GM23248 (cell line): ENCODE measurements around the gene CTDSP1. TPM values are rescaled to one million over a fixed set of nuclear protein-coding genes. Genes with fewer than 3 reads are reported as not detected.
A peak's percentile ranks its signal among the peaks of the same experiment; 100 is the strongest.

Source experiments
- DNase-seq: peaks from one replicate; pipeline ENCODE4 v3.0.0-alpha.2; 2015
- H2AFZ ChIP-seq: fragments of 200-600 bp; sonication (generic); 2 replicates; pipeline ENCODE4 v1.6.1; 2016; ENCODE audit warnings: antibody characterized with exemption
- H3F3A ChIP-seq: fragments of 200-600 bp; sonication (generic); 2 replicates; pipeline ENCODE4 v1.6.1; 2016; ENCODE audit warnings: mild to moderate bottlenecking, antibody characterized with exemption, mixed run types; ENCODE audit not compliant: insufficient read depth
- H3K27ac ChIP-seq: fragments of 200-600 bp; sonication (generic); 2 replicates; pipeline ENCODE4 v1.5.1; 2016; ENCODE audit warnings: mild to moderate bottlenecking
- H3K27me3 ChIP-seq: fragments of 200-600 bp; sonication (generic); replicated peaks from 2 replicates; pipeline ENCODE4 v1.6.1; 2016; ENCODE audit warnings: mild to moderate bottlenecking; ENCODE audit not compliant: insufficient read depth
- H3K36me3 ChIP-seq: fragments of 200-600 bp; sonication (generic); 2 replicates; pipeline ENCODE4 v1.6.1; 2016; ENCODE audit warnings: low read depth, mild to moderate bottlenecking
- H3K4me1 ChIP-seq: fragments of 200-600 bp; sonication (generic); 2 replicates; pipeline ENCODE4 v1.6.1; 2016; ENCODE audit warnings: mild to moderate bottlenecking; ENCODE audit not compliant: insufficient read depth
- H3K4me2 ChIP-seq: fragments of 200-600 bp; sonication (generic); one replicate; pipeline ENCODE4 v1.6.1; 2016; ENCODE audit warnings: mild to moderate bottlenecking; ENCODE audit not compliant: unreplicated experiment
- H3K4me3 ChIP-seq: fragments of 200-600 bp; sonication (generic); 2 replicates; pipeline ENCODE4 v1.5.1; 2016; ENCODE audit warnings: mild to moderate bottlenecking
- H3K79me2 ChIP-seq: fragments of 200-600 bp; sonication (generic); 2 replicates; pipeline ENCODE4 v1.6.1; 2016; ENCODE audit warnings: mild to moderate bottlenecking; ENCODE audit not compliant: insufficient read depth
- H3K9ac ChIP-seq: fragments of 200-600 bp; sonication (generic); 2 replicates; pipeline ENCODE4 v1.6.1; 2016; ENCODE audit warnings: mild to moderate bottlenecking
- H3K9me2 ChIP-seq: fragments of 200-600 bp; sonication (generic); 2 replicates; pipeline ENCODE4 v1.6.1; 2016; ENCODE audit warnings: mixed run types, mild to moderate bottlenecking, moderate library complexity; ENCODE audit not compliant: insufficient read depth
- H3K9me3 ChIP-seq: fragments of 200-600 bp; sonication (generic); one replicate; pipeline ENCODE4 v1.6.1; 2017; ENCODE audit warnings: low read depth
- H4K20me1 ChIP-seq: fragments of 200-600 bp; sonication (generic); 2 replicates; pipeline ENCODE4 v1.6.0; 2016; ENCODE audit not compliant: insufficient read depth
- EZH2 ChIP-seq: fragments of 200-600 bp; sonication (generic); IDR thresholded peaks from 2 replicates; pipeline ENCODE4 v1.6.1; 2018; ENCODE audit warnings: antibody characterized with exemption, mild to moderate bottlenecking; ENCODE audit not compliant: insufficient read depth, poor library complexity, severe bottlenecking
- EZH2phosphoT487 ChIP-seq: fragments of 200-600 bp; sonication (generic); IDR thresholded peaks from 2 replicates; pipeline ENCODE4 v1.6.1; 2018; ENCODE audit warnings: antibody characterized with exemption, moderate library complexity, mild to moderate bottlenecking, low read depth; ENCODE audit not compliant: insufficient read depth
- WGBS, 2 experiments: methylation state at CpG; one replicate each; pipeline ENCODE4 v1.1.6; 2015 to 2017; ENCODE audit warnings: low lambda C conversion rate in 2 of 2, low coverage in 1 of 2; ENCODE audit errors: missing lambda C conversion rate in 2 of 2; 5-methylcytosine and 5-hydroxymethylcytosine counted together
- in situ Hi-C: fragments of 300-500 bp; cut with MboI; formaldehyde crosslinking; loops from 2 replicates; pipeline ENCODE4 v1.15.0; 2020
- polyA plus RNA-seq: library from polyadenylated mRNA; unstranded; fragments of >200 nt; fragmentation: Nextera tagmentation; extraction: Ambion mirVana; gene quantifications from 2 replicates; pipeline ENCODE4 v1.2.1, GENCODE V29; 2016
- total RNA-seq: library from RNA; depleted of rRNA; stranded (reverse); fragments of >200 nt; shearing (Covaris generic); gene quantifications from 2 replicates; pipeline ENCODE4 v1.2.3, GENCODE V29; 2014

CTDSP1 gene
- total and polyA plus RNA-seq, 2 experiments from 2014 or later = 28.5 to 119 TPM

DNA sequence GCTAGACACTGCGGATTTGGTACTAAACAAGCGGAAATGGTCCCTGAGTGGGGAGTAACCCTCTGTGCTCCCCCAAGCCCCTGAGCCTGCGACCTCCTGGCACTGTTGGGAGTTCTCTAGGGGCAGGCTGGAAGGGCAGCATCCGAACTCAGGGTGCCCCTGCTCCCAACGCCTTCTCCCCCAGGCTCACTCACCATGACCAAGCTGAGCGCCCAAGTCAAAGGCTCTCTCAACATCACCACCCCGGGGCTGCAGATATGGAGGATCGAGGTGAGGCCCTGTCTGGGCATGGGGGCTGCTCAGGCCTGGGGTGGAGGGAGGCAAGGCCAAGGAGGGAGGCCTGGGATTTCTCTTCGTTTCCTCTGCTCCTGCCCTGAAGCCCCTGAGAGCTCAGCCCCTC is 23.9 kb downstream of the CTDSP1 start:
- no peak overlapping the region for H3K9ac ChIP-seq
- no peak overlapping the region for H3K27ac ChIP-seq
- H2AFZ ChIP-seq = no peak overlapping the region
- no peaks in the 10 kb centered on the region for H3K4me1 ChIP-seq
- H3K4me2 ChIP-seq = no peak overlapping the region
- no peaks in the 10 kb centered on the region for H4K20me1 ChIP-seq
- no peak for DNase-seq
- in situ Hi-C loops = no loop called here
- WGBS, 2 experiments = 75 to 76% methylated on average over 9 of the region's 9 CpGs
- H3K4me3 ChIP-seq = no peak overlapping the region
- H3K9me2 ChIP-seq = no peaks in the 10 kb centered on the region
- no peaks in the 10 kb centered on the region for H3F3A ChIP-seq
- H3K79me2 ChIP-seq = no peaks in the 10 kb centered on the region
- no peak for TF ChIP-seq EZH2
- no peak for TF ChIP-seq EZH2phosphoT487
- H3K36me3 ChIP-seq = no peaks in the 10 kb centered on the region
- no peaks in the 10 kb centered on the region for H3K9me3 ChIP-seq
- no peaks in the 10 kb centered on the region for H3K27me3 ChIP-seq

DNA sequence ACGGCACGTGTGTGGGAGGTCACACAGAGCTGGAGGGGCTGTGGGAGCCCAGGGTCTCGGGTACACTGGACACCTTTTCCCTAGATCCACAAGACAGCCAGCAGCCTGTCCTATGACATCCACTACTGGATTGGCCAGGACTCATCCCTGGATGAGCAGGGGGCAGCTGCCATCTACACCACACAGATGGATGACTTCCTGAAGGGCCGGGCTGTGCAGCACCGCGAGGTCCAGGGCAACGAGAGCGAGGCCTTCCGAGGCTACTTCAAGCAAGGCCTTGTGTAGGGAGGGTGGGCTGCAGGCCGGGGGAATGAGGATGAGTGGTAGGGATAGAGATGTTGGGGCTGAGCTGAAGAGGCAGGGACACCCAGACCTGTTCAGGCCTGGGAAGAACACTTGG is 25.9 kb downstream of the CTDSP1 start:
- DNase-seq = no peak
- no peak for TF ChIP-seq EZH2
- no peak for TF ChIP-seq EZH2phosphoT487
- H3K4me2 ChIP-seq = no peak overlapping the region
- no peak overlapping the region for H2AFZ ChIP-seq
- H3K9ac ChIP-seq = no peak overlapping the region
- H3K9me3 ChIP-seq = no peaks in the 10 kb centered on the region
- H3K9me2 ChIP-seq = no peaks in the 10 kb centered on the region
- WGBS, 2 experiments = 63 to 74% methylated on average over 10 of the region's 10 CpGs
- in situ Hi-C loops = no loop called here
- H3K36me3 ChIP-seq = no peaks in the 10 kb centered on the region
- no peaks in the 10 kb centered on the region for H4K20me1 ChIP-seq
- H3K4me1 ChIP-seq = no peaks in the 10 kb centered on the region
- no peak overlapping the region for H3K27ac ChIP-seq
- no peaks in the 10 kb centered on the region for H3K79me2 ChIP-seq
- no peaks in the 10 kb centered on the region for H3F3A ChIP-seq
- H3K27me3 ChIP-seq = no peaks in the 10 kb centered on the region
- H3K4me3 ChIP-seq = no peak overlapping the region

DNA sequence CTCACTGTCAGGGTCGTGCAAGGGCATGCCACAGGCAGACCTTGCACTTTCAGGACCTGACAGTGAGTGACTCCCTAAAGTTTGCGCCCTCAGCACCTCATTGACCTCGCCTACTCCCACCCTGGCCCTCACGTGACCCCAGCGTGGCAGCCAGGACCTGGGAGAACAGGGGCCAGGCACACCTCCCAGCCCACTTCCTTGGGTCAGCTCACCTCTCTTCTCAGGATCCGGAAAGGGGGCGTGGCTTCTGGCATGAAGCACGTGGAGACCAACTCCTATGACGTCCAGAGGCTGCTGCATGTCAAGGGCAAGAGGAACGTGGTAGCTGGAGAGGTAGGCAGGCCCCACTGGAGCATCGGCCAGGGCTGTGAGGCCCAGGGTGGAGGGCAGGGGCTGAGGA is 28.1 kb downstream of the CTDSP1 start:
- in situ Hi-C loops = no loop called here
- H3K4me3 ChIP-seq = no peak overlapping the region
- H3K9ac ChIP-seq = no peak overlapping the region
- no peak overlapping the region for H3K4me2 ChIP-seq
- 45 to 54% methylated on average over 11 of the region's 11 CpGs for WGBS, 2 experiments
- H2AFZ ChIP-seq = no peak overlapping the region
- H3K27me3 ChIP-seq = no peaks in the 10 kb centered on the region; the same call in 1 of the 2 replicates
- no peaks in the 10 kb centered on the region for H4K20me1 ChIP-seq
- H3K4me1 ChIP-seq = no peaks in the 10 kb centered on the region
- TF ChIP-seq EZH2 (no peak), EZH2phosphoT487 (no peak)
- H3K27ac ChIP-seq = no peak overlapping the region
- no peaks in the 10 kb centered on the region for H3K9me2 ChIP-seq
- peak; percentile 12 for DNase-seq
- H3K9me3 ChIP-seq = no peaks in the 10 kb centered on the region
- H3F3A ChIP-seq = no peaks in the 10 kb centered on the region
- no peaks in the 10 kb centered on the region for H3K79me2 ChIP-seq
- H3K36me3 ChIP-seq = no peaks in the 10 kb centered on the region

DNA sequence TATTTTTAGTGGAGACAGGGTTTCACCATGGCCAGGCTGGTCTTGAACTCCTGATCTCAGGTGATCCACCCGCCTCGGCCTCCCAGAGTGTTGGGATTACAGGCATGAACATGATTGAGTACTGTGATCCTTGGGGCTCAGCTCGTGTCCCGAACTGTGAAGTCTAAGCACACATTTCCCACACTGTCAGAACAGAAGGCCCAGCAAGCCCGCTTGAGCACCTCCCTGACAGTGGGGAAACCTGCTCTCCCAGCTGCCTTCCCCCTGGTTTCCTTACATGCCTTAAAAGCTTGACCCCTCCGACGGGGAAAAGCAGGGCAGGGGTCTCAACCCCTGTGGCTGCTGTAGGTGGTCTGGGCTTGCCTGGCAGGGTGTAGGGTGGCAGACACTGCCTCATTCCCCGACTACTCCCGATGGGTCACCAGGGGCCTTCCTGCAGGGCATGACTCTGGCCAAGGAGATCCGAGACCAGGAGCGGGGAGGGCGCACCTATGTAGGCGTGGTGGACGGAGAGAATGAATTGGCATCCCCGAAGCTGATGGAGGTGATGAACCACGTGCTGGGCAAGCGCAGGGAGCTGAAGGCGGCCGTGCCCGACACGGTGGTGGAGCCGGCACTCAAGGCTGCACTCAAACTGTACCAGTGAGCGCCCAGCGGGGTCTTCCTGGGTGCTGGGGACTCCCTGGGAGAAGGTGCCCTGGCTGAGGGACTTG is 29.3 kb downstream of the CTDSP1 start:
- no peaks in the 10 kb centered on the region for H3K9me2 ChIP-seq
- H3K79me2 ChIP-seq = no peaks in the 10 kb centered on the region
- H3K4me2 ChIP-seq = no peak overlapping the region
- DNase-seq = no peak
- H3K36me3 ChIP-seq = no peaks in the 10 kb centered on the region
- H2AFZ ChIP-seq = no peak overlapping the region
- 89 to 90% methylated on average over 21 to 24 of the region's 24 CpGs for WGBS, 2 experiments
- no peaks in the 10 kb centered on the region; the same call in 1 of the 2 replicates for H3K27me3 ChIP-seq
- in situ Hi-C loops = no loop called here
- H3K27ac ChIP-seq = no peak overlapping the region
- H4K20me1 ChIP-seq = no peaks in the 10 kb centered on the region
- no peak overlapping the region for H3K9ac ChIP-seq
- TF ChIP-seq EZH2phosphoT487 = no peak
- TF ChIP-seq EZH2 = no peak
- no peaks in the 10 kb centered on the region for H3K9me3 ChIP-seq
- no peaks in the 10 kb centered on the region for H3K4me1 ChIP-seq
- H3K4me3 ChIP-seq = no peak overlapping the region
- no peaks in the 10 kb centered on the region for H3F3A ChIP-seq
